GM19099 (cell line): ENCODE data around the gene IGF1R.

Source experiments
- POLR2A ChIP-seq: IDR thresholded peaks from 3 replicates; pipeline ENCODE4 v1.6.1; 2011; ENCODE audit warnings: low read depth; ENCODE audit not compliant: insufficient read length; ENCODE audit errors: extremely low read depth

IGF1R gene

DNA sequence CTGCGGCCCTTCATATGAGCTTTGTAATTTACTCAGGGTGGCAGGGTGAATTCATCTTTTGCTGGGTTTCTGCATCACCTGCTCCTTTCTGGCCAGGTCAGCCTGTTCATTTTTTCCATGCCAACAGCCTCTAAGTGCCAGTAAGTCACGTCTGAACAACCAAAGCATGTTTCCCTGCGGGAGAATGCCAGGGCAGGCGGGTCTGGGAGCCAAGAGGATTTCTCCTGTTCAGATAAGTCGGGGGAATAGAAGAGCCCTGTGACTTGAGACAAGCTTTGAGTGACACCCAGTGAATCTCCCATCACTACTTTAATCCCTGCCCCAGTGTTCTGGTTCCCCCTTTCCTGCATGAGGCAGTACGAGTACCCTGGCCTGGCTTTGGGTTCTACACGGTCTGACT, 206.2 kb downstream of the IGF1R start:
- TF ChIP-seq POLR2A = no peak

DNA sequence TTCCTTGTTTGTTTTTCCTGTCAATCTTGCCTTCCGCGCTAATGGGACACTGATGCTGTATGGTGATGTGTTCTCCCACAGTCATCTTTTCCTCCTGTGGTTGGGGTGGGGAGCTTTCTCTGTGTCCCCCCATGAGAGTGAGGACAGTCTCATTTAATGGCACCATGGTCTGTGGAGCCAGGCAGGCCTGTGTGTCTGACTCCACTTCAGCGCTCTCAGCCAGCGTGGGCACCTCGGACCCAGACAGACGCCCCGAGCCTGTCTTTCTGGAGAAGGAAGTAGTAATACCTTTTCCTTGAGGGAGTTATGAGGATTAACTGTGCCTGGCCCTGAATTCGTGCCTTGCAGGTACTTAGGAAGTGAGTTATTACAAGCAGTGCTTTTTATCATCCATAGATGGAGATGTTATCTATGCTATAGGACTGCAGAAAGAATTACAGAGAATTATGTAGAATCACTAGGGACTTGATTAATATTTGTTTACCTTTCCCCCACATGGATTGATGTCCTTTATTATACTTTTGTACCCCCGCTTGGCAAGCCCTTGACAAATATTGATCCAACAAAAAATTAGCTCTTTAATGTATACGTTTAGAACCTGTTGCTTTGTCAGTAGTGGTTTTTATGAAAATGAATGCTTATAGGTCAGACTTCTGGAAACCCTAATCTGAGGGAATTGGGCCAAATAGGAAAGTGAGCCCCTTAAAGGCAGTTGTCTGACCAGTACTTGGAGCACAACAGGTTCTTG, 206.9 kb downstream of the IGF1R start:
- TF ChIP-seq POLR2A = no peak

DNA sequence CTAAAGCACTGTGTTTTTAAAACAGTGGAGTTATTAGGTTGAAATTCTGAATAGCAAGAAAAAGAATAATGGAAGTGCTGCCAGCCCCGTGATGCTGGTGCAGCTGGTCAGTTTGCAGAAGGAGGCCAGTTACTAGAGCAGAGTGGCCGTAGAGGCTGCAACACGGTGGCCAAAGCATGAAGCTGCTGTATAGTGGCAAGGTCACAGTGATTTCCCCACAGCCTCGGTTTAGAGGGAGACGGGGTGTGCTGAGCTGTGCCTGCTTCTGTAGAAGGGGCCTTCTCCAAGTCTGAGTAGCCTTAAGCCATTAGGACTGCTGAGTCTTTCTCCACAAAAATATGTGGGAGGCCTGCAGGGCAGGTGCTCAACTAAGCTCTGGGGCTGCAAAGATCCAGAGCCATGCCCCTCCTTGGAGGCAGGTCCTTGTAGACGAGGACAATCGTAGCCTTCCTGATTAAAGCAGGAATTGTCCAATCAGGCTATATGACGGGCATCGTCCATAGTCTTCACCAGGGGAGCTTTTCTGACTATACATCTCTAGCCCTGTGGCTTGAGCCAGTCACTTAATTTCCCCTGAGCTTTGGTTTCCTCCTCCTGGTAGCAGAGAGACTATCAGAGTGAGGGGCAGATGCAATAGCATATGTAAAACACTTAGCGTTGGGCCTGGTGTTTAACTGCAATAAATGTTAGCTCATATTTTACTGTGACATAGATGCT, 207.6 kb downstream of the IGF1R start:
- no peak for TF ChIP-seq POLR2A

DNA sequence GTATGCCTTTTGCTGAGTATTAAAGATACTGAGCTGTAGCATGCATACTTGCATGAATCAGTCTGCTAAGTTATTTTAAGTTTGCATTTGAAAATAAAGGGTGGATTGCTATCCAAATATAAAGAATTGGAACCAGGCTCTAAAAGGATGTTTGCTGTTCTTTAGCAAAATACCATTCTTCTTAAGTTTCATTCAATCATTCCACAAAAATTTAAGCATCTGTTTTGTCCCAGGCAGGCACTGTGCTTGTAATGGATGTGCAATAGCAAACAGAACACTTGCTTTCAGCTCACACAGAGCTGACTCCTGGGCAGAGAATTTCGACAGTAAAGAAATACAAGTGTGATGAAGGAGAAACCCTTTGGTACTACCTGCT, 208.2 kb downstream of the IGF1R start:
- no peak for TF ChIP-seq POLR2A

DNA sequence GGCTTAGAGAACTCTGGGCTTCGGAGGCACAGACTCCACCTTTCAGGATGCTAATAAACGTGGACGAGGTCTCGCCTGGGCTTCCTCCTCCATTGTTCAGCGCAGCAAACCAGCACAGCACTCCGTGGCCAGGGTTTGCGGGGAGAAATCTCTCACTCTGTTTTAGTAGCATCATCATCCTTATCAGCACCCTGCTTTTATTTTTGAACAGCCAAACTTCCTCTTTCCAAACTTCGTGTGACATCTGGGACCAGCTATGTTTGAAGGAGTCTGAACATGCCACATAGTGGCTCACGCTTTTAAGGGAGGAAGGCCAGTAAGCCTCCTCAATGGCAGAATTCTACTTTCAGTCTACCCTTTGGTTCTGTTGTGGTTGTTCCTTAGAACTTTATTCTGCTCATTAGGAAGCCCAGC, 210.3 kb downstream of the IGF1R start:
- TF ChIP-seq POLR2A = no peak

DNA sequence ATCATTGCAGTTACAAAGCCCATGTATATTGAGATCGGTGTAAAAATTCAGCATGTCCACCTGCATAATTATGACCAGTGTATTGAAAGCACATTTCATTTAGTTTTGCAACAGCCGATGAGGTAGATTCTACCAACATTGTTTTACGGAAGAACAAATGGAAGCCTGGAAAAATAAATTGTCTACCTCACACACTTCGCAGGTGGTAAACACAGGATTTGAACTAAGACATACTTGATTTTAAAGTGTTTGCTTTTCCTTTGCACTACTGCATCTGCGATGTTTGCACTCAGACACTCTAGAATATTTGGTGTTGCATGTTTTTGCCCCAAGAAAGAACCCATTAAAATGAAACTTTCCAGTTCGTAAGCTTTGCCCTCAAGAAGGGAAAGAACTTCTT, 210.8 kb downstream of the IGF1R start:
- TF ChIP-seq POLR2A = no peak

DNA sequence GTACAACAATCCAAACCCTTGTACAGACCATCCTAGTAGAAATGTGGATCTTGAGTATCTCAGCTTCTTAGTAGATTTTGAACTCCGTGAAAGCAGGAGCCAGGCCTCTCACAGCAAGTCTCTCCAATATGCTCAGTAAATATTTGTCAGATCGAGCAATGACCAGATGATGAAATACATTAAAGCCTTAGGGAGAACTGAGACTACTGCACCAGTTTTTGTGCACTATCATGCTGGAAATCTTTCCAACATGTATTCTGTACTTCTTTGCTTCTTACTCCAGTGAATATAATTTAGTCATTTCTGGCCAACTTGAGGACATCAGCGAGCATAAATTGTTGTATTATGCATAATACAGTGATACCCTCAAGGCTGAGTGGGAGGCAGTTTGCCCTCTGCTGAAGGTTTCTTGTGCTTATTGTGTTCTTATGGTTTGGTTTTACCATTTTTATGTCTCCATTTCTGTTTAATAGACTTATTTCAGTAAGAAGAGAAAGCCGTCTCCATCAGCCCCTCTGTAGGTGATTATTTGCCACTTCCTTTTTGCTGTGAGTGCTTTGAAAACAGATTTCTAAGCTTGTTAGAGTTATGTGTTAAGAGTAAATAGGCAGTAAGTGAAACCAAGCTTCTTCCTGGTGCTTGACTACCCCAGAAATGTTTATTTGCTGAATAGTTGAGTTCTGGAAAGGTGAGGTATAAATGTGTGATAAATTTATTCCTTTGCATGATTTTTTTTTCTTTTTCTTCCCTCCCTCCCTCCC, 212.1 kb downstream of the IGF1R start:
- no peak for TF ChIP-seq POLR2A

DNA sequence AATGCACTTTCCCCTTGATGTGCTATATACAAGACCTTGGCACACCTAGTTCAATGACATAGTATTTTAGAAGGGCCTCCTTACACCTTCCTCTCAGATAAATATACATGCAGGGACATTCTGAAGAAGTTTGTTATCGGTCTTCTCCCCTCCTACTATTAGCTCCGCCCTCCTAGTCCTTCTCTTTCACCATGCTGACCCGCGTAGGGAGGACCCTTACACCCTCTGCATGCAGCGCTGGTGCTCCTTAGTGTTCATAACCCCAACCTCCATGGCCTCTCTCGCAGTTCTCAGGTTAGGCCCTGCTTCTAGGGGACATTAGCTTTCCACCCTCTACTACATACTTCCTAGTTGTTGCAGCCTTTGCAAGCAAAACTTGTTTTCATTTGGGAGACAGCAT, 212.8 kb downstream of the IGF1R start:
- no peak for TF ChIP-seq POLR2A

DNA sequence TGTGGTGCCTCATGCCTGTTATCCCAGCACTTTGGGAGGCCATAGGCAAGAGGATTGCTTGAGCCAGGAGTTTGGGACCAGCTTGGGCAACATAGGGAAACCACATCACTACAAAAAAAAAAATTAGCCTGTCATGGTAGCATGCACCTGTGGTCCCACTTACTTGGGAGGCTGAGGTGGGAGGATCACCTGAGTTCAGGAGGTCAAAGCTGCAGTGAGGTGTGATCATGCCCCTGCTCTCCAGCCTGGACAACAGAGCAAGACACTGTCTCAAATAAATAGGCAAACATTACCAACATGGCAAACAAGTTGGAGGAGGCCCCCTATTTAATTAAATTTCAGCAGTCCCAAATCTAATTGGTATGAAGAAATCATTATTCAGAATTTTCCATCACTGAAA, 215.6 kb downstream of the IGF1R start:
- no peak for TF ChIP-seq POLR2A

DNA sequence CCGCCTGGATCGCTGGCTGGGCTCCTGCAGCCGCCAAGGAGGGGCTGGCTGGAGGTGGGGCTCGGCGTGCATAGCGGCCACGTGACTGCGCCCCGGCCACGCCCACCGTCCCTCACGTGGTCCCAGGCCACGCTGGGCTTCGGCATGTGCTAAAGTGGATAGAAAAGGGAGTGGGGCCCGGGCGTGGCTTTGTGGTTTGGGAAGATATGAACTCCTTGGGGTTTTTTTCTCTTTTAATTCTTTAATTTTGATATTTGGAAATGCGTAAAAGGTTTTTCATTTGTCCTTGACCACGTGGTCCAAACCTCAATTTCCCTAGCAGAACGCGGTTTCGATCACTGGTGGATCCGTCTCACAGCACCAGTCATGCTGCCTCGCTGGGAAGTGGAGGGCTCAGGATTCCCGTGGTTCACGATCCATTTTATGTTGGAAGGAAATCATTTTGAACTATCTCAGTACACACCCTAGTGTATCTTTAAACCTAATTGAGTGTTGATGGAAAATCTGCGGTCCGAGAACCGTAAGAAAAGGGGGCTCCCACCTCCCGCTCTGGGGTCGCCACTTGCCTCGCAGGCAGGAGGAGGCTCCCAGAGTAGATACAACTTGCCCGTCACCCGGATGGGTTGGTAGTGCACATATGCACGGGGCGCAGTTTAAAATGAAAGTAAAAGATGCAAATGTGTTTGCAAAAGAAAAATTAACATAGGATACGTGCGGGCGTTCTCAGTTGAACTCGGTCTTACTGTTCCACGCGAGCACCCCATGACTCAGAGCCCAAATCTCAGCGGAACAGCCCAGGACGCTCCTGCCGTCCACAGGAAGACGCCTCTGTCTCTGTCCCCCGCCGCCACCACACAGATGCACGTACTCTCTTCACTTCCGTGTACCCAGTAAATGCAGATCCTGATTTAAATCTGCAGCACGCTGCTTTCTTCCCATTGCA, 217.3 kb downstream of the IGF1R start:
- TF ChIP-seq POLR2A = peak; percentile 32

DNA sequence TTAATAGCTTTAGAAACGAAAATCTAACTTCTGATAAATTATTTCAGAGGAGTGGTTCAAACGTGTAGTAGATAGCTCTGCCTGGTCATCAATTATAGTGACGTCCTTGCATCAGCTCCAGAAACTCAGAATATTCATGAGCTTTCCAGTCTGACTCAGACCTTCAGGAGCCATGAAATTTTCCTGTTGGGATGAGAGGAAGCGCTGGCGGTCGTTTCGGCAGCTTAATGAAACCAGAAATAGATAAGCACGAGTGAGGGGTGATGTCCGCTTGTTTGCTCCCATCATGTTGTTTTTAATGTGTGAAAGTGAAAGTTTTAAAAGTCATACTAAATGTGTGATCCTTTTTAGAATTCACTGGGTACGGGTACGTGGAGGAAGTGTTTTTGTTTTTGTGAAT, 218.2 kb downstream of the IGF1R start:
- no peak for TF ChIP-seq POLR2A

DNA sequence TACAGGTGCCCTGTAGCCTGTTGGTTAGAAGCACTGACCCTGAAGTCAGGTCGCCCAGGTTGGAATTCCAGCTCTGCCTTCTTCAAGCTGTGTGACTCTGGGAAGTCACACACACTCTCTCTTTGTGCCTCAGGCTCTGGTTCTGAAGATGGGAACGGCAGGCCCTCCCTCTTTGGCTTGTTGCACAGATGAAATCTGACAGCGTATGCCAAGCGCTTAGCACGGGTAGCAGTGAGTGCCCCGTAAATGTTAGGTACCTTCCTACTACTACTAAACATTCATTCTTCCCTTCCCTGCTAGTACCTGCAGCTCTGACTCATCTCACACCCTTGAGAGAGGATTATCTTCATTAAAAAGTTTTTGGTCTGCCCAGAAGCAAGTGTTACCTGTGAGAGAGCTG, 220.2 kb downstream of the IGF1R start:
- TF ChIP-seq POLR2A = no peak

DNA sequence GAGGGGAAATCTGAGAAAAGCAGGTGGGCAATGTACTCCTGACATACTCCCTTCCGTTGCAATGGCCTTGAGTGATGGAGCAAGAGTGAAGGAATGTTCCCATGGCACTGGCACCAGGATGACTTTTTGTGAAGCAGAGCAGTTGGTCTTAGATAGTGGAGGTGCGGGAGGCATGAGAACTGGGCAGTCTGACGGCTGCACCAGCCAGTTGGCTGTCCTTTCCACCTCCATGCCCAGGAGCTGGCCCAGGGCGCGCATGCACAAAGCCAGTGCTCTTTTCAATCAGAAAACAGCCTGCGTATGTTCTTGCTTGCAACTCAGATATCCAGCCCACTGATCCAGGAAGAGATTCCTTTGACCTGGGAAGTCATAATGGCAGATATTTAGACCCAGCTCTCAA, 222.4 kb downstream of the IGF1R start:
- no peak for TF ChIP-seq POLR2A

DNA sequence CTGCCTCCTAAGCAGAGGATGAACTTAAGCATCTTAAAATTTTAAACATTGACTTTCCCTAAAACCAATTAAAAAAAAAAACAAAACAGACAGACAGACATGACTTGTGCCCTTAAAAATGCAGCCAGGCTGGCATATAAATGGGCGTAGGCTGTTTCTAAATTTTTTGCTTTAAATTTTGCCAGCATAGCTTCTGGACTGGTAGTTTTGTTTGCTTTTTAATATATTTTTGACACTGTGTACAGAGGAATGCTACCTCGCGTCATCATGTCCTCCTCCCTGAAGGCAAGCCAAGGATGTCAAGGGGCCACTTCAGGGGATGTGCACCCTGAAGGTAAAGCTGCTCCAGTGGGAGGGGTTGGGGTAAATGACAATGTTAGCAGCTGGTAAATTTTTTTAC, 224.4 kb downstream of the IGF1R start:
- TF ChIP-seq POLR2A = no peak
